IPS DF 19.7 (cell line): ENCODE results near the gene TMSB15A.
"Not testable (repeated sequence)": the region's sequence is repeated elsewhere in the genome, so short reads cannot be mapped to it uniquely, and the experiment has no call there.

Experiments
- DNase-seq: peaks from one replicate; pipeline ENCODE4 v3.0.0-alpha.2; 2013; ENCODE audit warnings: low read depth, low spot score

Gene TMSB15A

GRCh38 chrX:102515975-102516941, at the start of gene TMSB15A:
TSS of gene TMSB15A (minus strand) at chrX:102516739.
- DNase-seq = peak; percentile 35

DNA sequence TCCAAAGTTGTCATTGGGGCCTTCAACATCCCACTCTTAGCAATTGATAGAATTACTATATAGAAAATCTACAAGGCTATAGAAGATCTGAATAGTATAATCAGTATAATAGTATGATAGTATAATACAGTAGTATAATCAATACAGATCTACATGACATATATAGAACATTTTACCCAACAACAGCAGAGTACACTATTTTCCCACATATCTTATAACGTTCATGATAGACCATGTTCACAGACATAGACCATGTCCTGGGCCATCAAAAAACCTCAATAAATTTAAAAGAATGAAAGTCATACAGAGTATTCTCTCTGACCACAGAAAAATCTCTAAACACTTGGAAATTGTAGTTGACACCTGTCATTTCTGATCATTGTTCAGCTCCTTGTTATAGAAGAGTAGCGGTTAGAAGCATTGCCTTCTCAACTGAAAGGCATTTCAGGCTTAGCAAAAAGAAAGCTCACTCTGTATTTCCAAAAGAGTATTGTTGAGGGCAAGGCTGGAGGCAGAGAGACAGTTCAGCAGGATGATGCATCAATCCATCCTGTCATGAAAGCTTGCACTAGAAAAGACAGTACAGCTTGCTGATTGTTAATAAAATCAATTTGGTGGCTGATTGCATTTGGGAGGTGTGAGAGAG, 44.0 kb upstream of the TMSB15A start:
- DNase-seq = no peak

DNA sequence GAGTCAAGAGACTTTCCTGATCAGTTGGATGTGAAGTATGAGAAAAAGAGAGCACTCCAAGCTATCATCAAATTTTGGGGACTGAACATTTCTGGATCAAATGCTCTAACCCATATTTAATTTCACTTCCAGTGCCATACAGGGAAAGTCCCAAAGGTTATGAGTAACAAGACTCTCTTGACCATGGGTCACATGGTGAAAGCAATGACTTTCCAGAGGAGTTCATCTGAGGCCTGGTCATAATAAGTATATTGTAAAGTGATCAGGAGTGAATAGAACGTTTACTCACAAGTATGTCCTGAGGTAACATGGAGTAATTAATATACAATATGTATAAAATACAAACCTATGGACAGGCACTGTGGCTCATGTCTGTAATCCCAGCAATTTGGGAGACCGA, 42.1 kb upstream of the TMSB15A start:
- no peak for DNase-seq

- no peak for DNase-seq
Observed at GRCh38 chrX:102548231-102548630, 31.7 kb upstream of the TMSB15A start.

- DNase-seq = no peak
Observed at GRCh38 chrX:102546828-102547493, 30.4 kb upstream of the TMSB15A start.

DNA sequence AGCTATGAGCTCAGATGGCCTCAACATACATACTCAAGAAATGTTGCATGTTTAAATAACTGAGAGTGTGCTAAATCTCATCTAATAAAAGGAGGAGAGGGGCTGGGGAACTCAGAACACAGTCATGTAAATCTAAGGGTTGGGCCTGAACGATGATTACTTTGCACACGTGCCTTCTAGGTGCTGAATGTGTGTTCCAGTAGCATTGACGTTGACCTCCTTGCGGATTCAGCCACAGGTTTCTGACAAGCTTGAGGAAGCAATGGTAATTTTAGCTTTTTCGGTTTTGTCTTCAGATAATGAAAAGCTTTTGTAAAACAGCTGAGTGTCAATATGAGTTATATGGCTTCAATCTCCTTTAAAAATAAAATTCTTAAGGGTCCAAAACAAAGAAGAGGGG, 29.6 kb upstream of the TMSB15A start:
- not testable (repeated sequence) for DNase-seq

- no peak for DNase-seq
Observed at GRCh38 chrX:102535958-102536357, 19.4 kb upstream of the TMSB15A start.

- no peak for DNase-seq
Observed at GRCh38 chrX:102517326-102517725, 787 bp upstream of the TMSB15A start.

GRCh38 chrX:102514536-102514935, 2.0 kb downstream of the TMSB15A start:
- DNase-seq = no peak

DNA sequence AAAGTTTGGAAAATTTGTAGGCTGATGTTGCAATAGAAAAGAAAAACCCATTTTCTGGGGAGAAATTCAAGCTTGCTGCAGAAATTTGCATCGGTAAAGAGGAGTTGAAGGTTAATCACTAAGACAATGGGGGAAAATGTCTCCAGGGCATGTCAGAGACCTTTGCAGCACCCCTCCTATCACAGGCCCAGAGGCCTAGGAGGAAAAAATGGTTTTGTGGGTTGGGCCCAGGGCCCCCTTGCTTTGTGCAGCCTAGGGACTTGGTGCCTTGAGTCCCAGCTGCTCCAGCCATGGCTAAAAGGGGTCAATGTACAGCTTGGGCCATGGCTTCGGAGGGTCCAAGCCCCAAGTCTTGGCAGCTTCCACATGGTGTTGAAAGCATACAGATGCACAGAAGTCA, 17.8 kb downstream of the TMSB15A start:
- no peak for DNase-seq

GRCh38 chrX:102491766-102492165, 24.8 kb downstream of the TMSB15A start:
- DNase-seq = no peak

- DNase-seq = not testable (repeated sequence)
Observed at GRCh38 chrX:102478765-102479164, 37.8 kb downstream of the TMSB15A start.

DNA sequence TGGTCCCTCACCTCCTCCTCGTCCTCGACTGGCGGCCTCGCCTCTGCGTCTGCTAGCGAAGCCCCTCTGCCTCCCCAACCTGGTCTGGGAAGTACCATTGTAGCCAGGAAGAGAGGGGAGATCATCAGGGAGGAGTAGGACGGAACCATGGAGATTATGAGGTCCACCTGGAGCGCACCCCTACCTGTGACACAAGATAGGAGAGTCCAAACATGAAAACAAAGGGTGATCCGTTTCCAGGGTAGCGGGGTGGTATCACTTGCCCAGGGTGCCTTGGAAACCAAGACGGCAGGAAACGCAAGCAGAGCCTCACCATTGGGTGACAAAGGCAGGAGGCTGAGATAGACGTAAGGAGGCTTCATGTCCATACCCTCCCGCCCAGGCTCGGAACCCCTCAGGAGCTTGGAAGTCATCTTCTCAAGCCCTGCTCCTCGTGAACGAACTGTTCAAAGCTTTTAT, 44.7 kb downstream of the TMSB15A start, which contains the start of gene TCP11X2:
Gene TCP11X2, minus strand, starts transcription at position 51 of the 459 bp plus-strand sequence.
- DNase-seq = not testable (repeated sequence)

DNA sequence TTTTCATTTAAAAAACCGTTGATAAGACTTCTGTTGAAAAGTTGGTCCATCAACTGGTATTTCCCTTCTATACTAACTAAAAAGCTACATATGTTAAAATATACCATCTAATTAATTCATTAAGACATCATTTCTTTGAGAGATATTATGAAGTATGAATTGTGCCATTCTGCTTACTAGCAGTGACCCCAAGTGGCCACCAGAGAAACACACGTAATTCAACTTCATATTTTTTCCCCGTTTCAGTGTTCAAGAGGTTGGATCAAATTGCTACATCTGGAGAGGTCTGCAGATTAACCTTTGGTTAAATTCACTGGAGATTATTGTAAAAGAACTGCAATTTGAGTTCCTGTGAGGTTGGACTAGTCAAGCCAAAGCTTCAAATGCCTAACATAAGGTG, 46.3 kb downstream of the TMSB15A start:
- not testable (repeated sequence) for DNase-seq
